IMR-90 (cell line): ENCODE measurements around the gene KAZN. TPM values are rescaled to one million over a fixed set of nuclear protein-coding genes. Genes with fewer than 3 reads are reported as not detected.

Source experiments
- ATAC-seq: fragments of 200-7000 bp; cut with Tn5 transposase; 2 replicates; pipeline ENCODE4 v1.9.1; 2020; ENCODE audit warnings: low read depth, mild to moderate bottlenecking, moderate library complexity
- BruUV-seq: library from RNA; stranded (reverse); fragments of 400-500 nt; replicated peaks from 2 replicates; lab custom pipeline; 2021; lab: Mats Ljungman, UMichigan
- CTCF ChIA-PET: fragments of 300-600 bp; formaldehyde crosslinking; extraction: SDS; loops from one replicate; lab custom pipeline; 2021; ENCODE audit warnings: antibody characterized with exemption; lab: Yijun Ruan, JAX
- POLR2A ChIA-PET: fragments of 300-600 bp; sonication (Branson Sonifier 250); formaldehyde crosslinking; loops from one replicate; lab custom pipeline; 2022; ENCODE audit warnings: antibody characterized with exemption; ENCODE audit not compliant: unreplicated experiment; lab: Charles Lee
- DNase-seq: peaks from one replicate; pipeline ENCODE4 v3.0.0; 2013
- H2AFZ ChIP-seq: replicated peaks from 2 replicates; pipeline ENCODE3; 2013; ENCODE audit warnings: low read length, mild to moderate bottlenecking; ENCODE audit not compliant: poor library complexity
- H2AK5ac ChIP-seq: 2 replicates; pipeline ENCODE4 v1.6.1; 2013; ENCODE audit warnings: low read depth, low read length, inconsistent platforms
- H2AK9ac ChIP-seq: replicated peaks from 2 replicates; pipeline ENCODE3; 2013; ENCODE audit warnings: mild to moderate bottlenecking, low read depth, low read length, moderate library complexity; ENCODE audit not compliant: poor library complexity
- H2BK120ac ChIP-seq: 2 replicates; pipeline ENCODE4 v1.6.1; 2013; ENCODE audit warnings: low read depth, low read length, inconsistent platforms
- H2BK15ac ChIP-seq: 3 replicates; pipeline ENCODE4 v1.6.1; 2013; ENCODE audit warnings: low read depth, low read length, inconsistent platforms
- H2BK20ac ChIP-seq: 2 replicates; pipeline ENCODE4 v1.6.1; 2013; ENCODE audit warnings: low read depth, mild to moderate bottlenecking, inconsistent platforms, low read length, moderate library complexity
- H2BK5ac ChIP-seq: 2 replicates; pipeline ENCODE4 v1.6.1; 2013; ENCODE audit warnings: mild to moderate bottlenecking, low read depth, low read length, inconsistent platforms; ENCODE audit not compliant: poor library complexity, severe bottlenecking
- H3K14ac ChIP-seq: replicated peaks from 2 replicates; pipeline ENCODE4 v1.6.1; 2013; ENCODE audit warnings: low read depth, low read length, inconsistent platforms
- H3K18ac ChIP-seq: 2 replicates; pipeline ENCODE4 v1.6.1; 2013; ENCODE audit warnings: low read depth, low read length, control low read depth
- H3K23ac ChIP-seq: 2 replicates; pipeline ENCODE4 v1.6.1; 2013; ENCODE audit warnings: low read depth, low read length, inconsistent platforms
- H3K27ac ChIP-seq: 2 replicates; pipeline ENCODE4 v1.5.1; 2013; ENCODE audit warnings: mild to moderate bottlenecking, control low read depth, low read length; ENCODE audit not compliant: insufficient read depth
- H3K27me3 ChIP-seq: 2 replicates; pipeline ENCODE4 v1.6.1; 2013; ENCODE audit warnings: low read length; ENCODE audit not compliant: control insufficient read depth, insufficient read depth
- H3K36me3 ChIP-seq: 2 replicates; pipeline ENCODE4 v1.6.1; 2013; ENCODE audit warnings: low read length, mixed read lengths; ENCODE audit not compliant: control insufficient read depth, insufficient read depth
- H3K4ac ChIP-seq: 2 replicates; pipeline ENCODE4 v1.6.1; 2013; ENCODE audit warnings: low read depth, low read length, inconsistent platforms
- H3K4me1 ChIP-seq: 2 replicates; pipeline ENCODE4 v1.6.1; 2013; ENCODE audit warnings: low read length, mixed read lengths; ENCODE audit not compliant: control insufficient read depth, insufficient read depth
- H3K4me2 ChIP-seq: 2 replicates; pipeline ENCODE4 v1.6.1; 2013; ENCODE audit warnings: low read depth, mild to moderate bottlenecking, control low read depth, low read length, moderate library complexity
- H3K4me3 ChIP-seq: 2 replicates; pipeline ENCODE4 v1.5.1; 2013; ENCODE audit warnings: low read depth, mild to moderate bottlenecking, control low read depth, low read length, moderate library complexity; ENCODE audit not compliant: insufficient read depth
- H3K56ac ChIP-seq: 2 replicates; pipeline ENCODE4 v1.6.1; 2013; ENCODE audit warnings: low read length, inconsistent platforms; ENCODE audit not compliant: insufficient read depth; ENCODE audit errors: extremely low read depth
- H3K79me1 ChIP-seq, 2 experiments: 2 replicates each; pipeline ENCODE4 v1.6.1; 2013; ENCODE audit warnings: low read length in 2 of 2, inconsistent platforms in 1 of 2, low read depth in 1 of 2
- H3K9ac ChIP-seq: 2 replicates; pipeline ENCODE4 v1.6.1; 2013; ENCODE audit warnings: low read depth, low read length, control low read depth
- H3K9me1 ChIP-seq: 2 replicates; pipeline ENCODE4 v1.6.1; 2013; ENCODE audit warnings: low read length, inconsistent platforms; ENCODE audit not compliant: insufficient read depth
- H3K9me3 ChIP-seq: 2 replicates; pipeline ENCODE4 v1.6.1; 2013; ENCODE audit warnings: low read length; ENCODE audit not compliant: control insufficient read depth, insufficient read depth
- H4K20me1 ChIP-seq: 2 replicates; pipeline ENCODE4 v1.6.1; 2013; ENCODE audit warnings: low read length, inconsistent platforms; ENCODE audit not compliant: insufficient read depth
- H4K5ac ChIP-seq: 2 replicates; pipeline ENCODE4 v1.6.1; 2013; ENCODE audit warnings: mild to moderate bottlenecking, low read depth, low read length, control low read depth
- H4K8ac ChIP-seq, 2 experiments: 2 replicates each; pipeline ENCODE4 v1.6.1; 2013; ENCODE audit warnings: low read depth in 2 of 2, low read length in 2 of 2, control low read depth in 1 of 2, inconsistent platforms in 1 of 2
- H4K91ac ChIP-seq: 2 replicates; pipeline ENCODE4 v1.6.1; 2013; ENCODE audit warnings: low read depth, low read length, inconsistent platforms; ENCODE audit not compliant: insufficient read depth
- BHLHE40 ChIP-seq: fragments of 150-350 bp; IDR thresholded peaks from 2 replicates; pipeline ENCODE4 v1.6.1; 2016; ENCODE audit warnings: mild to moderate bottlenecking, low read depth, low read length
- CEBPB ChIP-seq: IDR thresholded peaks from 2 replicates; pipeline ENCODE4 v1.6.1; 2012; ENCODE audit warnings: low read depth, low read length, improper control_type of control experiment
- CHD1 ChIP-seq: IDR thresholded peaks from 2 replicates; pipeline ENCODE4 v1.6.1; 2012; ENCODE audit warnings: low read depth, low read length, improper control_type of control experiment
- ELK1 ChIP-seq: fragments of 150-350 bp; IDR thresholded peaks from 2 replicates; pipeline ENCODE4 v1.6.1; 2016; ENCODE audit warnings: low read depth, mild to moderate bottlenecking, low read length, moderate library complexity, borderline replicate concordance
- FOS ChIP-seq: fragments of 150-350 bp; IDR thresholded peaks from 2 replicates; pipeline ENCODE4 v1.6.1; 2016; ENCODE audit warnings: low read depth, low read length
- MXI1 ChIP-seq: IDR thresholded peaks from 2 replicates; pipeline ENCODE4 v1.6.1; 2012; ENCODE audit warnings: low read depth, mild to moderate bottlenecking, low read length, moderate library complexity, borderline replicate concordance
- NFE2L2 ChIP-seq: fragments of 150-350 bp; IDR thresholded peaks from 2 replicates; pipeline ENCODE4 v1.6.1; 2016; ENCODE audit warnings: low read depth, mild to moderate bottlenecking, low read length
- POLR2A ChIP-seq: IDR thresholded peaks from 2 replicates; pipeline ENCODE4 v1.6.1; 2012; ENCODE audit warnings: mild to moderate bottlenecking, low read depth, low read length
- RAD21 ChIP-seq: IDR thresholded peaks from 2 replicates; pipeline ENCODE4 v1.6.1; 2012; ENCODE audit warnings: low read length, improper control_type of control experiment
- RCOR1 ChIP-seq: IDR thresholded peaks from 2 replicates; pipeline ENCODE4 v1.6.1; 2012; ENCODE audit warnings: mild to moderate bottlenecking, low read length, improper control_type of control experiment; ENCODE audit not compliant: insufficient replicate concordance
- RFX5 ChIP-seq: IDR thresholded peaks from 2 replicates; pipeline ENCODE4 v1.8.0; 2012; ENCODE audit warnings: low read depth, mild to moderate bottlenecking, low read length, moderate library complexity
- SMC3 ChIP-seq: fragments of 150-350 bp; IDR thresholded peaks from 2 replicates; pipeline ENCODE4 v1.6.1; 2016; ENCODE audit warnings: low read depth, mild to moderate bottlenecking, antibody characterized with exemption, low read length, moderate library complexity
- USF2 ChIP-seq: fragments of 150-350 bp; IDR thresholded peaks from 2 replicates; pipeline ENCODE4 v1.6.1; 2017; ENCODE audit warnings: mild to moderate bottlenecking, antibody characterized with exemption, low read length, low read depth
- WGBS, 2 experiments: methylation state at CpG; one replicate each; pipeline versions ENCODE4 v1.1.5 to v1.1.7; 2013; ENCODE audit warnings: missing lambda C conversion rate in 2 of 2; ENCODE audit not compliant: insufficient read length in 1 of 2; ENCODE audit errors: extremely low coverage in 2 of 2; 5-methylcytosine and 5-hydroxymethylcytosine counted together
- dilution Hi-C: fragments of 300-500 bp; cut with HindIII; formaldehyde crosslinking; loops from one replicate; pipeline ENCODE4 v1.14.3; 2018; ENCODE audit warnings: low sequenced_read_pairs; ENCODE audit not compliant: unreplicated experiment
- in situ Hi-C: fragments of 300-500 bp; cut with MboI; formaldehyde crosslinking; loops from 3 replicates; pipeline ENCODE4 v1.14.3; 2019; ENCODE audit warnings: low sequenced_read_pairs, inconsistent platforms, mixed read lengths
- intact Hi-C: fragments of 100-400 bp; cut with micrococcal nuclease; formaldehyde crosslinking; loops from 2 replicates; pipeline ENCODE4 v1.10.0; 2022
- polyA plus RNA-seq, 3 experiments: library from polyadenylated mRNA; depleted of rRNA; stranded (reverse); fragments of >200 nt; gene quantifications; 2 replicates each; pipeline ENCODE4 v1.2.3, GENCODE V29; 2012; ENCODE audit warnings: low replicate concordance in 1 of 3
- total RNA-seq: library from RNA; depleted of rRNA; stranded (reverse); fragments of >200 nt; gene quantifications from 2 replicates; pipeline ENCODE4 v1.2.3, GENCODE V29; 2012

Gene KAZN
- total and polyA plus RNA-seq, 2 of the 4 experiments (the other 2 are of a cell fraction), result 5.2 to 10.5 TPM

GRCh38 chr1:14741532-14741931 lies 143.0 kb downstream of the KAZN start:
- Histone ChIP-seq H2AK9ac (no peak overlapping the region), H3K9me1 (peaks cover 8% of the 10 kb centered on the region), H3K14ac (peak overlapping the region; percentile 69), H4K5ac (0 out of 2 replicates have a peak overlapping the region, but pooled peaks have one; percentile 11), H3K18ac (peak overlapping the region; percentile 92), H3K23ac (peak overlapping the region; percentile 78; the same call in 1 of the 2 replicates), H3K27me3 (no peaks in the 10 kb centered on the region; the same call in 1 of the 2 replicates), H3K79me1 (no peaks in the 10 kb centered on the region), H3K9me3 (no peaks in the 10 kb centered on the region), H3K36me3 (no peaks in the 10 kb centered on the region), H2BK5ac (peak overlapping the region; percentile 92), H3K4ac (peak overlapping the region; percentile 82), H3K9ac (no peak overlapping the region), H3K4me2 (no peak overlapping the region), H3K56ac (no peak overlapping the region), H3K4me1 (peaks cover 19% of the 10 kb centered on the region), H2BK15ac (0 out of 3 replicates have a peak overlapping the region, but pooled peaks have one; percentile 46), H3K4me3 (no peak overlapping the region), H4K20me1 (no peaks in the 10 kb centered on the region), H2BK120ac (peak overlapping the region; percentile 91), H4K91ac (peak overlapping the region; percentile 73), H2BK20ac (peak overlapping the region; percentile 97), H2AFZ (peak overlapping the region; percentile 39), H2AK5ac (no peak overlapping the region), H3K27ac (peak overlapping the region; percentile 72), H4K8ac (peak overlapping the region; percentile 26 to 60; a peak in 3 of 4 replicates)
- WGBS, 2 experiments, result no CpG with 5 or more reads among the region's 2 CpGs
- TF ChIP-seq RAD21, result no peak
- TF ChIP-seq FOS, result no peak
- no peak for TF ChIP-seq RFX5
- no peak for TF ChIP-seq CHD1
- TF ChIP-seq MXI1, result no peak
- no peak for TF ChIP-seq POLR2A
- TF ChIP-seq NFE2L2, result no peak
- no peak for TF ChIP-seq ELK1
- TF ChIP-seq BHLHE40, result no peak
- TF ChIP-seq SMC3, result no peak
- TF ChIP-seq USF2, result no peak
- TF ChIP-seq RCOR1, result no peak
- no peak for TF ChIP-seq CEBPB
- in situ Hi-C loops, result no loop called here
- ChIA-PET CTCF (no interaction called here), POLR2A (interaction anchor here (0.7 kb wide), 1 partner anchor 34 kb away, joined by 3 read pairs; no protein-coding TSS in a partner anchor)
- BruUV-seq, result no TSS peak
- dilution Hi-C loops, result no loop called here
- intact Hi-C loops, result loop anchor here (10.0 kb wide), 1 partner anchor 283 kb away; no protein-coding TSS in a partner anchor
- no peak for DNase-seq
- ATAC-seq, result no peak
